ENCODE measurements around the gene MRPL57. TPM values are rescaled to one million over a fixed set of nuclear protein-coding genes. Genes with fewer than 3 reads are reported as not detected.

The MRPL57 gene
- total and polyA plus RNA-seq, 8 donors = 16.2 to 21.8 (median 17.9) TPM

DNA sequence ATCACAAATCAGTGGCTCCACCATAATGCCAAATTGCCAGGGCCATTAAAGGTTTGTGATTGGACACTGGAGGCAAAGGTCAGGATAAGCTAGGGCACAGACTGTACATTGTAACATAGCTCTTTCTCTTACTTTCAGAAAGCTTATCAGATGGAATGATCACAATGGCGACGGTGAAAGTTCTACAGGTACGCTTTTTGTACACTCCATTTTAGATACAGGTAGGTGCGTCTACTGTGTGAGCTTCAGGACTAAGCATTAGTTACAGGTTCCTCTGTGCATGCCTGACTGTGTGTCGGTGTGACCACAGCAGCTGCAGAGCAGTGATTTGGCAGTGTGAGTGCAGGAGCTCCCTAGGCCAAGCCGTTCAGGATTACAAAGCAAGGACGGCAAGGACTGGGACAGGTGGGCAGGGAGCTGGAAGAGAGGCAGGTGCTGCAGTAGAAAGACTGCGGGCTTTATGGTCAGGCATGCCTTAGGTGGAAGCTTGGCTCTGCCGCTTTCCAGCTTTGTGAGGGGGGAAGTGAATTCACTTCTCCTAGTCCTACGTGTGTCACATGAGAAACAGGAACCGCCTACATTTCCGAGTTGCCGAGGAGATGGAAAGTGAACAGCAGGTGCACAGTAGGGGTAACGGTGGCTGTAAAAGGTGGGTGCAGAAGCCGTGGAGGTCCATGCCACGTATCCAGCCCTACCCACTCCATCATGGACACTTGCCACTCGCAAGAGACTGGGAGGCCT is 49.6 kb downstream of the MRPL57 start:
- H3K4me3 ChIP-seq = no peak overlapping the region
- no peak overlapping the region for H3K27ac ChIP-seq
- no peaks in the 10 kb centered on the region for H3K36me3 ChIP-seq
- no peak for DNase-seq
- H3K9me3 ChIP-seq = peaks cover 0 to 14% of the 10 kb centered on the region in 2 donors
- intact Hi-C loops (cut with DNase I) = no loop called here
- H3K4me1 ChIP-seq = no peaks in the 10 kb centered on the region
- no peak for TF ChIP-seq CTCF (IDR thresholded peaks at IDR 0.05)
- no peaks in the 10 kb centered on the region for H3K27me3 ChIP-seq
- ATAC-seq = no peak

DNA sequence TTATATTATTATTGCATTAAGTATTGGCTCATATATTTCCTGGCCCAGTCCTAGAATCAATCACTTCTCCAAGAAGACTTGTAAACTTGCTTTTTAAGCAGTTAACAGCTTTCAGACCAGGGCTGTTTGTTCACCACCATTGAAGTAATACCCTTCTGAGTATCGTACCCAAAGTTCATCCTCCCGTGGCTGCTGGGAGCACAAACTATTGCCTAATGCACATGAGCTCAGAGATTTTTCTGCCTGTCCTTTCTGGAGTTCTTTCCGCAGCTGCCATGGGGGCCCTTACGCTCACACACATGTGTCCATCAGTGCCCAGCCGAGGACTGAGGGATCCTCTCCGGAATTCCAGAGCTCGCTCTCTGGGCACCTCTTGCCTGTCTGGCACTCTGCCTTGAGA is 51.5 kb downstream of the MRPL57 start:
- no peak for TF ChIP-seq CTCF (IDR thresholded peaks at IDR 0.05)
- ATAC-seq = no peak
- Histone ChIP-seq H3K27ac (no peak overlapping the region), H3K27me3 (no peaks in the 10 kb centered on the region), H3K9me3 (no peaks in the 10 kb centered on the region), H3K4me1 (no peaks in the 10 kb centered on the region), H3K36me3 (no peaks in the 10 kb centered on the region), H3K4me3 (no peak overlapping the region)
- intact Hi-C loops (cut with DNase I) = no loop called here
- DNase-seq = no peak

Other genes starting within 250 kb of the MRPL57 start
- 10 to 100 TPM; 30.7 to 31.9 TPM for gene LATS2, start 115.1 kb upstream of the MRPL57 start, total RNA-seq
- 10 to 100 TPM; 13.2 to 20.0 (median 15.8) TPM for gene LATS2, start 115.1 kb upstream of the MRPL57 start, polyA plus RNA-seq (ENCODE audit: insufficient read length in 6 of 6)
- gene SAP18, start 36.5 kb upstream of the MRPL57 start, total RNA-seq = 100 to 1,000 TPM; 169 to 178 TPM
- 100 to 1,000 TPM; 180 to 217 (median 208) TPM for gene SAP18, start 36.5 kb upstream of the MRPL57 start, polyA plus RNA-seq (ENCODE audit: insufficient read length in 6 of 6)
- 1 to 10 TPM; 2.0 to 4.8 TPM for gene SKA3, start 106 bp upstream of the MRPL57 start, total RNA-seq
- gene SKA3, start 106 bp upstream of the MRPL57 start, polyA plus RNA-seq (ENCODE audit: insufficient read length in 6 of 6) = 10 to 100 TPM in 5 of 6 donors, 1 to 10 TPM in 1; 7.5 to 17.6 (median 11.5) TPM

All from left lung (tissue), 10 donors.